GDM1 (cell line): ENCODE results near the gene SYNE4.

ENCODE experiments used
- DNase-seq: peaks from one replicate; lab custom pipeline; 2025; lab: John Stamatoyannopoulos, UW

The SYNE4 gene

GRCh38 chr19:35955881-35956634, 52.6 kb downstream of the SYNE4 start:
- no peak for DNase-seq
